GM21360 (cell line): ENCODE results near the gene INTS12.
"Not testable (repeated sequence)": the region's sequence is repeated elsewhere in the genome, so short reads cannot be mapped to it uniquely, and the experiment has no call there.

Experiments used
- ATAC-seq: cut with Tn5 transposase; IDR thresholded peaks from one replicate; pipeline ENCODE4 v1.9.1; 2021; ENCODE audit warnings: mild to moderate bottlenecking, moderate library complexity; ENCODE audit not compliant: unreplicated experiment

INTS12 gene, protein sequence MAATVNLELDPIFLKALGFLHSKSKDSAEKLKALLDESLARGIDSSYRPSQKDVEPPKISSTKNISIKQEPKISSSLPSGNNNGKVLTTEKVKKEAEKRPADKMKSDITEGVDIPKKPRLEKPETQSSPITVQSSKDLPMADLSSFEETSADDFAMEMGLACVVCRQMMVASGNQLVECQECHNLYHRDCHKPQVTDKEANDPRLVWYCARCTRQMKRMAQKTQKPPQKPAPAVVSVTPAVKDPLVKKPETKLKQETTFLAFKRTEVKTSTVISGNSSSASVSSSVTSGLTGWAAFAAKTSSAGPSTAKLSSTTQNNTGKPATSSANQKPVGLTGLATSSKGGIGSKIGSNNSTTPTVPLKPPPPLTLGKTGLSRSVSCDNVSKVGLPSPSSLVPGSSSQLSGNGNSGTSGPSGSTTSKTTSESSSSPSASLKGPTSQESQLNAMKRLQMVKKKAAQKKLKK

GRCh38 chr4:105708181-105709080 is at the start of gene INTS12, which contains the start of gene GSTCD:
TSS of gene INTS12 (minus strand) at chr4:105708689. CDS start at chr4:105700005, 8,684 bp downstream.
TSS of gene GSTCD (plus strand) at chr4:105708784. CDS start at chr4:105717614, 8,830 bp downstream.
- peak; percentile 74 for ATAC-seq

DNA sequence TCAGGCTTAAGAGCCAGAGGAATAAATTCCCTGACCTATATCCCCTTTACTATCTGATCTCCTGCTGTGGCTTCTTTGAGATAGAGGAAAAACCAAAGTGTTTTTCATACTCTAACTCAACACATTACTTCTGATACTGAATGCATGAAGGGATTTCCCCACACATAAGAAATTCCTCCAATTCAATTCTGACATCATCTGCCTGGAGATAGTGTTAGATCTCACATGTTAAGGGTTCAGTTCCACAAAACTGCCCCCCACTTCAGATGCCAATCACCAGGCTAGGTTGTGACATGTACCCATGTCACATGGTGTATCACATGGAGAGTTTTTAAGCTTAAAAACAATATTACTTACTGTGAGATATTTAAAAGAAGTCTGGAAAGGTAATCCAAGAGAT is 46.9 kb upstream of the INTS12 start:
- ATAC-seq = no peak

DNA sequence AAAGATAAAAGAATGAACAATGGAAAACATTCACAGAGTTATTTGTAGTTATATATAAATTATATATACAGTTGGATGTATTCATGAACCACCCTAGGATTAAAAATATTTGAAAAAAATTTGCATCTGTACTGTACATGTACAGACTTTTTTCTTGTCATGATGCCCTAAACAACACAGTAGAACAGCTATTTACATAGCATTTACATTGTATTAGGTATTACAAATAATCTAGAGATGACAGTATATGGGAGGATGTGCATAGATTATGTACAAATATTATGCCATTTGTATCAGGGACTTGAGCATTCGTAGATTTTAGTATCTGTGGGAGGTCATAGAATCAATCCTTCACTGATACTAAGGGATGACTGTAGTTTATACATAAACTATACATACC is 44.9 kb upstream of the INTS12 start:
- ATAC-seq = no peak

DNA sequence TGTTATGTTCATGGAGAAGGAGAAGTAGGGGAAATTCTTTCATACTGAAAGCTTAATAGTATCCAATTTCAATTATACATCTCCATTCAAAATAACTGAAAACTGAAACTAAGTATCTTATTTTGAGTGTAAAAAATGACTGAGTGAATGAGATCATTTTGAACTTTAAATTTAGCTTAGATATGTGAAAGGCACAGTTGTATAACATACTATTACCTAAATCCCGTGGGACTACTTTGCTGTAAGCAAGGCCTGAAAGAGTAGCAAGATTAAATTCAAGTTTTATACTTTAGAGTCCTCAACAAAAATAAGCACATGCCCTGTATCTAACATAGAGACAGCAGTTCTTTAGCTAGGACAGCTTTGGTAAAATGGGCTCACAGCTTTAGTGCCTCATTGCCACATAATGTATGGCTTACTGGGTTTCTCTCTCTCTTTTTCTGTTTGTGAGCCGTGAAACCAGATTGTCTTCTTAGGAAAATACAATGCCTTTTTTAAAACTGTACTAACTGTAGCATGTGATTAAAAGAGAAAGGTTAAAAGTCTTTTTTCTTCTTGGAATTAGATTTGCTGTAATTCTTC is 43.3 kb upstream of the INTS12 start:
- peak; percentile 52 for ATAC-seq

GRCh38 chr4:105748222-105748621 is 39.7 kb upstream of the INTS12 start:
- no peak for ATAC-seq

GRCh38 chr4:105741548-105741947 is 33.1 kb upstream of the INTS12 start:
- ATAC-seq = no peak

DNA sequence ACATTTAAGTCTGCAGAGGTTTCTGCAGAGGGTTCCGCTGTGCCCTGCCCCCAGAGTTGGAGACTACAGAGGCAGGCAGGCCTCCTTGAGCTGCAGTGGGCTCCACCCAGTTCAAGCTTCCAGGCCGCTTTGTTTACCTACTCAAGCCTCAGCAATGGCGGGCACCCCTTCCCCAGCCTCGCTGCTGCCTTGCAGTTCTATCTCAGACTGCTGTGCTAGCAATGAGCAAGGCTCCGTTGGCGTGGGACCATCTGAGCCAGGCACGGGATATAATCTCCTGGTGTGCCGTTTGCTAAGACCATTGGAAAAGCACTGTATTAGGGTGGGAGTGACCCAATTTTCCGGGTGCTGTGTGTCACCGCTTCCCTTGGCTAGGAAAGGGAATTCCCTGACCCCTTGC is 26.7 kb upstream of the INTS12 start:
- not testable (repeated sequence) for ATAC-seq

DNA sequence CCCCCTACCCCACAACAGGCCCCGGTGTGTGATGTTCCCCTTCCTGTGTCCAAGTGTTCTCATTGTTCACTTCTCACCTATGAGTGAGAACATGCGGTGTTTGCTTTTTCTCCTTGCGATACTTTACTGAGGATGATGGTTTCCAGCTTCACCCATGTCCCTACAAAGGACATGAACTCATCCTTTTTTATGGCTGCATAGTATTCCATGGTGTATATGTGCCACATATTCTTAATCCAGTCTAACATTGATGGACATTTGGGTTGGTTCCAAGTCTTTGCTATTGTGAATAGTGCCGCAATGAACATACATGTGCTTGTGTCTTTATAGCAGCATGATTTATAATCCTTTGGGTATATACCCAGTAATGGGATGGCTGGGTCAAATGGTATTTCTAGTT is 21.4 kb upstream of the INTS12 start:
- ATAC-seq = not testable (repeated sequence)

GRCh38 chr4:105725623-105726022 is 17.1 kb upstream of the INTS12 start:
- ATAC-seq = no peak

GRCh38 chr4:105719204-105719603 is 10.7 kb upstream of the INTS12 start:
- no peak for ATAC-seq

GRCh38 chr4:105715692-105716278 is 7.3 kb upstream of the INTS12 start:
- ATAC-seq = no peak

DNA sequence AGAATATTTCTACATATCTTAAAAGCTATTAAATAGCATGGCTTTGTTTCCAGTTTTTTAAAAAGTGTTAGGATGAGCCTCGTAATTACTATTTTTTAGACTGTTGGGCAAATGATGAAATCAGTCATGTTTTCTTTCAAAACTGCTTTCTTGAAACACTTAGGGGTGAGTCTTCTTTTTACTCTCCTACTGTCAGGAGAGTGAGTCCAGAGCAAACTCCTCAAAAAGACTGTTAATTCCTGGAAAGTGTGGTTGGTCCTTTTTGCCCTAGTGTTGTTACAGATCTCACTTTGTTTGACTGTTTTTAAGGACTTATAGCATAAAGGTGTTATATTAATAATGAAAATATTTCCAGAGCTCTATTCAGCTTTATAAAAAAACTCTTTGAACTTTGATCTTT is 6.4 kb upstream of the INTS12 start:
- ATAC-seq = no peak

DNA sequence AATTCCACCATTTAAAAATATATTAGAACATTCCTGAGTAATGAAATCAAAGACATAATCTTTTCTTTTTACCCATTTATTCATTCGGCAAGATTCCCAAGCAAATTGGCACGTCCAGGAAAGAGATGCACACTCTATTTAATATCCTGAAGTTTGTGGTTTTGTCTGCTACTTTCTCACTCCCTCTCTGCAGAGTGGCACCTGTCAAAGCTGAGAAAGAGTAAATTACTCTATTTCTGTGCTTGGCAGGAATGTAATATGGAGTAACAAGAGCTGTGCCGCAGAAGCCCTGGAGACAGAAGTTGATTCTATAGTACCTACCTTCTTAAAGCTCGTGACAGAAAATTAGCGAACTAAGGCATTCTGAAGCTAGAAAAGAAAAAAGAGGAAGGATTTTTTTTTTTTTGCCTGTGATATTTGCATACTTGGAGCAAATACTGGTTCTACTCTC is 5.6 kb upstream of the INTS12 start:
- peak; percentile 60 for ATAC-seq

- ATAC-seq = no peak
Measured at GRCh38 chr4:105712766-105713165, 4.3 kb upstream of the INTS12 start.

DNA sequence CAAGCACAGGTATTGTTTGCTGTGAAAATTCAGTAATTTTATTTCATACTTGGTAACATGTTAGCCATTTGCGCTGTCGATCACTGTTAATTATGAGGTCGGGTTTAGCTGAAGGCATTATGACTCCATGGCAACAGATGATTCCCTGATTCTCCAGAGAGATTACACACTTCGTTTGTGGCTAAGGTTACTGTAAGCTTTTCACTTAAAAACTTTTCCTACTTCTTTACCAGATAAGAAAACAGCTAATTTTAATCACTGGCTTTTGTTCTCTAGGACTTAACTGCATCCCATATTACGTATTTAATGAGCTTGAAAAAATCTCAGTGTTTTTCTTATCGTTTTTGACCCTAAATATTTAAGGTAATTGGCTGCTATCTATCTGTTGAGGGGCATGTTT is 2.2 kb upstream of the INTS12 start:
- no peak for ATAC-seq

GRCh38 chr4:105710012-105710600 is 1.6 kb upstream of the INTS12 start:
- no peak for ATAC-seq

GRCh38 chr4:105709081-105709450 is 577 bp upstream of the INTS12 start:
- ATAC-seq = peak; percentile 34

DNA sequence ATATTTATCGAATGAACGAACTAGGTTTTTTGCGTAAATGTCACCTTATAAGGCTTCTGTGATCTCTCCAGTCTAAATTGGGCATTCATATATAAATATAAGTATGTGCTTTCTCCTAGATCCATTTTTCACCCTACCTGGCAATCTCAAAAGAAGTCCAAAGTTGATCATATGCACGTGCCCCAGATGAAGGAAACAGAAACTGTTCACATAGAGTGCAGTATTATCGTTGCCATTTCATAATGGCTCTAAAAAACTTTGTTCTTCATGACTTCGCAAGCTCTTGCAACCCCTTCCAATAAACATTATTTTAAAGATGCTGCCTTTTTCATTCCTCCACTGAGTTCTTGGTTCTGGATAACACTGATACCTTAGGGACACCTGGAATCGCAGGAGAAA is 708 bp downstream of the INTS12 start:
- no peak for ATAC-seq

DNA sequence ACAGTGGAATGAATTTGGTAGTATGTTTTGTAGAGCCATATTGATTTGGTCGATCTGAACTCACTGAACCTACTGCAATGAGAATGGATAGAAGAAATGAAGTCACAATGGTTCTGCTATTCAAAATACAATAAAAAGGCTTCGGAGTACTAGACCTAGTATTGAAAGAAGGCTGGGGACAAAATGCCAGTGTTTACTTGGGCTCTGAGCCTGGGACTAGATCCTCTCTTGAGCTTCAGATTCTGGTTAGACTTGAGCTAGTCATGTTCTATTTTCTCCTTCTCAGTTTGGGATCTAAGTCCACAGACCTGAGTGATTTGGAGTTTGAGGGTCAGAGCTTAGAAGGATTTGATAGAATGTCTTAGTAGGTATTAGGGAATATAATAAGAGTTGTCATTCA is 9.9 kb downstream of the INTS12 start:
- no peak for ATAC-seq

- ATAC-seq = not testable (repeated sequence)
Measured at GRCh38 chr4:105695832-105696231, 12.7 kb downstream of the INTS12 start.
